IMR-90 (cell line): ENCODE measurements around the gene MARCHF7. TPM values are rescaled to one million over a fixed set of nuclear protein-coding genes. Genes with fewer than 3 reads are reported as not detected.
"Not testable (repeated sequence)": the region's sequence is repeated elsewhere in the genome, so short reads cannot be mapped to it uniquely, and the experiment has no call there.

Source experiments
- ATAC-seq: fragments of 200-7000 bp; cut with Tn5 transposase; 2 replicates; pipeline ENCODE4 v1.9.1; 2020; ENCODE audit warnings: low read depth, mild to moderate bottlenecking, moderate library complexity
- BruUV-seq: library from RNA; stranded (reverse); fragments of 400-500 nt; replicated peaks from 2 replicates; lab custom pipeline; 2021; lab: Mats Ljungman, UMichigan
- CTCF ChIA-PET: fragments of 300-600 bp; formaldehyde crosslinking; extraction: SDS; loops from one replicate; lab custom pipeline; 2021; ENCODE audit warnings: antibody characterized with exemption; lab: Yijun Ruan, JAX
- POLR2A ChIA-PET: fragments of 300-600 bp; sonication (Branson Sonifier 250); formaldehyde crosslinking; loops from one replicate; lab custom pipeline; 2022; ENCODE audit warnings: antibody characterized with exemption; ENCODE audit not compliant: unreplicated experiment; lab: Charles Lee
- DNase-seq: peaks from one replicate; pipeline ENCODE4 v3.0.0; 2013
- H2AFZ ChIP-seq: replicated peaks from 2 replicates; pipeline ENCODE3; 2013; ENCODE audit warnings: low read length, mild to moderate bottlenecking; ENCODE audit not compliant: poor library complexity
- H2AK5ac ChIP-seq: 2 replicates; pipeline ENCODE4 v1.6.1; 2013; ENCODE audit warnings: low read depth, low read length, inconsistent platforms
- H2AK9ac ChIP-seq: replicated peaks from 2 replicates; pipeline ENCODE3; 2013; ENCODE audit warnings: mild to moderate bottlenecking, low read depth, low read length, moderate library complexity; ENCODE audit not compliant: poor library complexity
- H2BK120ac ChIP-seq: 2 replicates; pipeline ENCODE4 v1.6.1; 2013; ENCODE audit warnings: low read depth, low read length, inconsistent platforms
- H2BK15ac ChIP-seq: 3 replicates; pipeline ENCODE4 v1.6.1; 2013; ENCODE audit warnings: low read depth, low read length, inconsistent platforms
- H2BK20ac ChIP-seq: 2 replicates; pipeline ENCODE4 v1.6.1; 2013; ENCODE audit warnings: low read depth, mild to moderate bottlenecking, inconsistent platforms, low read length, moderate library complexity
- H2BK5ac ChIP-seq: 2 replicates; pipeline ENCODE4 v1.6.1; 2013; ENCODE audit warnings: mild to moderate bottlenecking, low read depth, low read length, inconsistent platforms; ENCODE audit not compliant: poor library complexity, severe bottlenecking
- H3K14ac ChIP-seq: replicated peaks from 2 replicates; pipeline ENCODE4 v1.6.1; 2013; ENCODE audit warnings: low read depth, low read length, inconsistent platforms
- H3K18ac ChIP-seq: 2 replicates; pipeline ENCODE4 v1.6.1; 2013; ENCODE audit warnings: low read depth, low read length, control low read depth
- H3K23ac ChIP-seq: 2 replicates; pipeline ENCODE4 v1.6.1; 2013; ENCODE audit warnings: low read depth, low read length, inconsistent platforms
- H3K27ac ChIP-seq: 2 replicates; pipeline ENCODE4 v1.5.1; 2013; ENCODE audit warnings: mild to moderate bottlenecking, control low read depth, low read length; ENCODE audit not compliant: insufficient read depth
- H3K27me3 ChIP-seq: 2 replicates; pipeline ENCODE4 v1.6.1; 2013; ENCODE audit warnings: low read length; ENCODE audit not compliant: control insufficient read depth, insufficient read depth
- H3K36me3 ChIP-seq: 2 replicates; pipeline ENCODE4 v1.6.1; 2013; ENCODE audit warnings: low read length, mixed read lengths; ENCODE audit not compliant: control insufficient read depth, insufficient read depth
- H3K4ac ChIP-seq: 2 replicates; pipeline ENCODE4 v1.6.1; 2013; ENCODE audit warnings: low read depth, low read length, inconsistent platforms
- H3K4me1 ChIP-seq: 2 replicates; pipeline ENCODE4 v1.6.1; 2013; ENCODE audit warnings: low read length, mixed read lengths; ENCODE audit not compliant: control insufficient read depth, insufficient read depth
- H3K4me2 ChIP-seq: 2 replicates; pipeline ENCODE4 v1.6.1; 2013; ENCODE audit warnings: low read depth, mild to moderate bottlenecking, control low read depth, low read length, moderate library complexity
- H3K4me3 ChIP-seq: 2 replicates; pipeline ENCODE4 v1.5.1; 2013; ENCODE audit warnings: low read depth, mild to moderate bottlenecking, control low read depth, low read length, moderate library complexity; ENCODE audit not compliant: insufficient read depth
- H3K56ac ChIP-seq: 2 replicates; pipeline ENCODE4 v1.6.1; 2013; ENCODE audit warnings: low read length, inconsistent platforms; ENCODE audit not compliant: insufficient read depth; ENCODE audit errors: extremely low read depth
- H3K79me1 ChIP-seq, 2 experiments: 2 replicates each; pipeline ENCODE4 v1.6.1; 2013; ENCODE audit warnings: low read length in 2 of 2, inconsistent platforms in 1 of 2, low read depth in 1 of 2
- H3K9ac ChIP-seq: 2 replicates; pipeline ENCODE4 v1.6.1; 2013; ENCODE audit warnings: low read depth, low read length, control low read depth
- H3K9me1 ChIP-seq: 2 replicates; pipeline ENCODE4 v1.6.1; 2013; ENCODE audit warnings: low read length, inconsistent platforms; ENCODE audit not compliant: insufficient read depth
- H3K9me3 ChIP-seq: 2 replicates; pipeline ENCODE4 v1.6.1; 2013; ENCODE audit warnings: low read length; ENCODE audit not compliant: control insufficient read depth, insufficient read depth
- H4K20me1 ChIP-seq: 2 replicates; pipeline ENCODE4 v1.6.1; 2013; ENCODE audit warnings: low read length, inconsistent platforms; ENCODE audit not compliant: insufficient read depth
- H4K5ac ChIP-seq: 2 replicates; pipeline ENCODE4 v1.6.1; 2013; ENCODE audit warnings: mild to moderate bottlenecking, low read depth, low read length, control low read depth
- H4K8ac ChIP-seq, 2 experiments: 2 replicates each; pipeline ENCODE4 v1.6.1; 2013; ENCODE audit warnings: low read depth in 2 of 2, low read length in 2 of 2, control low read depth in 1 of 2, inconsistent platforms in 1 of 2
- H4K91ac ChIP-seq: 2 replicates; pipeline ENCODE4 v1.6.1; 2013; ENCODE audit warnings: low read depth, low read length, inconsistent platforms; ENCODE audit not compliant: insufficient read depth
- WGBS, 2 experiments: methylation state at CpG; one replicate each; pipeline versions ENCODE4 v1.1.5 to v1.1.7; 2013; ENCODE audit warnings: missing lambda C conversion rate in 2 of 2; ENCODE audit not compliant: insufficient read length in 1 of 2; ENCODE audit errors: extremely low coverage in 2 of 2; 5-methylcytosine and 5-hydroxymethylcytosine counted together
- dilution Hi-C: fragments of 300-500 bp; cut with HindIII; formaldehyde crosslinking; loops from one replicate; pipeline ENCODE4 v1.14.3; 2018; ENCODE audit warnings: low sequenced_read_pairs; ENCODE audit not compliant: unreplicated experiment
- in situ Hi-C: fragments of 300-500 bp; cut with MboI; formaldehyde crosslinking; loops from 3 replicates; pipeline ENCODE4 v1.14.3; 2019; ENCODE audit warnings: low sequenced_read_pairs, inconsistent platforms, mixed read lengths
- intact Hi-C: fragments of 100-400 bp; cut with micrococcal nuclease; formaldehyde crosslinking; loops from 2 replicates; pipeline ENCODE4 v1.10.0; 2022
- polyA plus RNA-seq, 3 experiments: library from polyadenylated mRNA; depleted of rRNA; stranded (reverse); fragments of >200 nt; gene quantifications; 2 replicates each; pipeline ENCODE4 v1.2.3, GENCODE V29; 2012; ENCODE audit warnings: low replicate concordance in 1 of 3
- total RNA-seq: library from RNA; depleted of rRNA; stranded (reverse); fragments of >200 nt; gene quantifications from 2 replicates; pipeline ENCODE4 v1.2.3, GENCODE V29; 2012

The MARCHF7 gene
- total and polyA plus RNA-seq, 2 of the 4 experiments (the other 2 are of a cell fraction): 59.1 to 193 TPM

GRCh38 chr2:159724795-159725572 lies 12.7 kb downstream of the MARCHF7 start:
- H2AK9ac ChIP-seq, H3K27me3 ChIP-seq, H3K56ac ChIP-seq, H2BK15ac ChIP-seq, H2BK20ac ChIP-seq, in situ Hi-C loops, H3K27ac ChIP-seq, H4K5ac ChIP-seq, ATAC-seq, POLR2A ChIA-PET, H2BK5ac ChIP-seq, H4K8ac ChIP-seq, CTCF ChIA-PET, H2AFZ ChIP-seq, H4K91ac ChIP-seq, H3K18ac ChIP-seq, H3K14ac ChIP-seq, H3K4me3 ChIP-seq, H3K4ac ChIP-seq, H3K9me3 ChIP-seq, H3K23ac ChIP-seq, intact Hi-C loops, dilution Hi-C loops, H2BK120ac ChIP-seq, DNase-seq, BruUV-seq, H3K9me1 ChIP-seq, H3K79me1 ChIP-seq, H3K9ac ChIP-seq, H3K4me2 ChIP-seq, H2AK5ac ChIP-seq, H3K4me1 ChIP-seq: not testable (repeated sequence)
- no CpG with 5 or more reads among the region's 6 CpGs for WGBS, 2 experiments
- H3K36me3 ChIP-seq: peaks cover 25% of the 10 kb centered on the region
- H4K20me1 ChIP-seq: peaks cover 99% of the 10 kb centered on the region
